ENCODE data around the gene OOSP1. TPM values are rescaled to one million over a fixed set of nuclear protein-coding genes. Genes with fewer than 3 reads are reported as not detected.

The OOSP1 gene
- total and polyA plus RNA-seq, 9 donors = not detected

GRCh38 chr11:59918987-59919589 is 19.1 kb upstream of the OOSP1 start:
- H3K27me3 ChIP-seq (ENCODE audit: control insufficient read depth, insufficient read depth, low read length) = no peaks in the 10 kb centered on the region
- DNase-seq = peak; percentile 3
- H3K36me3 ChIP-seq (ENCODE audit: control insufficient read depth, insufficient read depth, low read length) = no peaks in the 10 kb centered on the region
- H3K9me3 ChIP-seq (replicated peaks; ENCODE audit: control insufficient read depth, low read depth, low read length) = peaks cover 22% of the 10 kb centered on the region
- H3K4me1 ChIP-seq (ENCODE audit: control insufficient read depth, insufficient read depth, low read length) = no peaks in the 10 kb centered on the region
- H3K27ac ChIP-seq (ENCODE audit: low read length) = no peak overlapping the region
- H3K4me3 ChIP-seq (ENCODE audit: low read length) = no peak overlapping the region
- no CpG with 5 or more reads among the region's 3 CpGs for WGBS (ENCODE audit: insufficient coverage)

- Histone ChIP-seq H3K9me3 (replicated peaks; ENCODE audit: control insufficient read depth, low read depth, low read length) (peaks cover 27% of the 10 kb centered on the region), H3K27me3 (ENCODE audit: control insufficient read depth, insufficient read depth, low read length) (no peaks in the 10 kb centered on the region), H3K27ac (ENCODE audit: low read length) (no peak overlapping the region), H3K4me1 (ENCODE audit: control insufficient read depth, insufficient read depth, low read length) (no peaks in the 10 kb centered on the region), H3K4me3 (ENCODE audit: low read length) (no peak overlapping the region), H3K36me3 (ENCODE audit: control insufficient read depth, insufficient read depth, low read length) (no peaks in the 10 kb centered on the region)
- WGBS (ENCODE audit: insufficient coverage) = no CpG with 5 or more reads among the region's 6 CpGs
- DNase-seq = no peak
Observed at GRCh38 chr11:59923813-59924212, 14.4 kb upstream of the OOSP1 start.

GRCh38 chr11:59931688-59932087 is 6.5 kb upstream of the OOSP1 start:
- 50% methylated on average over 1 of the region's 1 CpG for WGBS (ENCODE audit: insufficient coverage)
- Histone ChIP-seq H3K4me3 (ENCODE audit: low read length) (no peak overlapping the region), H3K4me1 (ENCODE audit: control insufficient read depth, insufficient read depth, low read length) (no peaks in the 10 kb centered on the region), H3K27ac (ENCODE audit: low read length) (no peak overlapping the region), H3K36me3 (ENCODE audit: control insufficient read depth, insufficient read depth, low read length) (no peaks in the 10 kb centered on the region), H3K9me3 (replicated peaks; ENCODE audit: control insufficient read depth, low read depth, low read length) (peaks cover 13% of the 10 kb centered on the region), H3K27me3 (ENCODE audit: control insufficient read depth, insufficient read depth, low read length) (no peaks in the 10 kb centered on the region)
- DNase-seq = no peak

GRCh38 chr11:59938718-59939117 is 486 bp downstream of the OOSP1 start:
- Histone ChIP-seq H3K4me3 (ENCODE audit: low read length) (no peak overlapping the region), H3K27me3 (ENCODE audit: control insufficient read depth, insufficient read depth, low read length) (no peaks in the 10 kb centered on the region), H3K4me1 (ENCODE audit: control insufficient read depth, insufficient read depth, low read length) (no peaks in the 10 kb centered on the region), H3K36me3 (ENCODE audit: control insufficient read depth, insufficient read depth, low read length) (no peaks in the 10 kb centered on the region), H3K9me3 (replicated peaks; ENCODE audit: control insufficient read depth, low read depth, low read length) (no peaks in the 10 kb centered on the region), H3K27ac (ENCODE audit: low read length) (no peak overlapping the region)
- DNase-seq = no peak
- WGBS (ENCODE audit: insufficient coverage) = 91% methylated on average over 3 of the region's 3 CpGs

- no peak overlapping the region for H3K4me3 ChIP-seq (ENCODE audit: low read length)
- no peak for DNase-seq
- no peaks in the 10 kb centered on the region for H3K36me3 ChIP-seq (ENCODE audit: control insufficient read depth, insufficient read depth, low read length)
Observed at GRCh38 chr11:59939482-59939881, 1.2 kb downstream of the OOSP1 start.

GRCh38 chr11:59941091-59941490 is 2.9 kb downstream of the OOSP1 start:
- no peak overlapping the region for H3K27ac ChIP-seq (ENCODE audit: low read length)
- DNase-seq = no peak
- no peaks in the 10 kb centered on the region for H3K36me3 ChIP-seq (ENCODE audit: control insufficient read depth, insufficient read depth, low read length)
- no peaks in the 10 kb centered on the region for H3K9me3 ChIP-seq (replicated peaks; ENCODE audit: control insufficient read depth, low read depth, low read length)
- no peak overlapping the region for H3K4me3 ChIP-seq (ENCODE audit: low read length)
- no peaks in the 10 kb centered on the region for H3K27me3 ChIP-seq (ENCODE audit: control insufficient read depth, insufficient read depth, low read length)
- H3K4me1 ChIP-seq (ENCODE audit: control insufficient read depth, insufficient read depth, low read length) = no peaks in the 10 kb centered on the region
- WGBS (ENCODE audit: insufficient coverage) = 90% methylated on average over 2 of the region's 4 CpGs

More at GRCh38 chr11:59939482-59939881, 1.2 kb downstream of the OOSP1 start:
- WGBS (ENCODE audit: insufficient coverage) = 74% methylated on average over 2 of the region's 2 CpGs
- H3K27me3 ChIP-seq (ENCODE audit: control insufficient read depth, insufficient read depth, low read length) = no peaks in the 10 kb centered on the region
- no peak overlapping the region for H3K27ac ChIP-seq (ENCODE audit: low read length)
- H3K9me3 ChIP-seq (replicated peaks; ENCODE audit: control insufficient read depth, low read depth, low read length) = no peaks in the 10 kb centered on the region
- H3K4me1 ChIP-seq (ENCODE audit: control insufficient read depth, insufficient read depth, low read length) = no peaks in the 10 kb centered on the region

GRCh38 chr11:59943997-59944714 is 5.9 kb downstream of the OOSP1 start:
- no peak overlapping the region for H3K27ac ChIP-seq (ENCODE audit: low read length)
- no peaks in the 10 kb centered on the region for H3K27me3 ChIP-seq (ENCODE audit: control insufficient read depth, insufficient read depth, low read length)
- H3K36me3 ChIP-seq (ENCODE audit: control insufficient read depth, insufficient read depth, low read length) = no peaks in the 10 kb centered on the region
- DNase-seq = no peak
- H3K4me3 ChIP-seq (ENCODE audit: low read length) = no peak overlapping the region
- H3K9me3 ChIP-seq (replicated peaks; ENCODE audit: control insufficient read depth, low read depth, low read length) = no peaks in the 10 kb centered on the region
- no peaks in the 10 kb centered on the region for H3K4me1 ChIP-seq (ENCODE audit: control insufficient read depth, insufficient read depth, low read length)
- WGBS (ENCODE audit: insufficient coverage) = 82% methylated on average over 1 of the region's 3 CpGs

GRCh38 chr11:59944720-59945119 is 6.5 kb downstream of the OOSP1 start:
- Histone ChIP-seq H3K4me1 (ENCODE audit: control insufficient read depth, insufficient read depth, low read length) (no peaks in the 10 kb centered on the region), H3K4me3 (ENCODE audit: low read length) (no peak overlapping the region), H3K36me3 (ENCODE audit: control insufficient read depth, insufficient read depth, low read length) (no peaks in the 10 kb centered on the region), H3K27ac (ENCODE audit: low read length) (no peak overlapping the region), H3K27me3 (ENCODE audit: control insufficient read depth, insufficient read depth, low read length) (no peaks in the 10 kb centered on the region), H3K9me3 (replicated peaks; ENCODE audit: control insufficient read depth, low read depth, low read length) (no peaks in the 10 kb centered on the region)
- WGBS (ENCODE audit: insufficient coverage) = no CpG with 5 or more reads among the region's 2 CpGs
- DNase-seq = no peak

- H3K4me3 ChIP-seq (ENCODE audit: low read length) = no peak overlapping the region
- no peaks in the 10 kb centered on the region for H3K9me3 ChIP-seq (replicated peaks; ENCODE audit: control insufficient read depth, low read depth, low read length)
- H3K27ac ChIP-seq (ENCODE audit: low read length) = no peak overlapping the region
- no peaks in the 10 kb centered on the region for H3K4me1 ChIP-seq (ENCODE audit: control insufficient read depth, insufficient read depth, low read length)
- H3K36me3 ChIP-seq (ENCODE audit: control insufficient read depth, insufficient read depth, low read length) = no peaks in the 10 kb centered on the region
- no CpG with 5 or more reads among the region's 4 CpGs for WGBS (ENCODE audit: insufficient coverage)
- DNase-seq = no peak
- no peaks in the 10 kb centered on the region for H3K27me3 ChIP-seq (ENCODE audit: control insufficient read depth, insufficient read depth, low read length)
Observed at GRCh38 chr11:59953463-59954218, 15.4 kb downstream of the OOSP1 start.

GRCh38 chr11:59954219-59954847 is 16.1 kb downstream of the OOSP1 start:
- no peak for DNase-seq
- Histone ChIP-seq H3K27ac (ENCODE audit: low read length) (no peak overlapping the region), H3K4me1 (ENCODE audit: control insufficient read depth, insufficient read depth, low read length) (no peaks in the 10 kb centered on the region), H3K27me3 (ENCODE audit: control insufficient read depth, insufficient read depth, low read length) (no peaks in the 10 kb centered on the region), H3K4me3 (ENCODE audit: low read length) (no peak overlapping the region), H3K9me3 (replicated peaks; ENCODE audit: control insufficient read depth, low read depth, low read length) (no peaks in the 10 kb centered on the region), H3K36me3 (ENCODE audit: control insufficient read depth, insufficient read depth, low read length) (no peaks in the 10 kb centered on the region)
- WGBS (ENCODE audit: insufficient coverage) = no CpG with 5 or more reads among the region's 3 CpGs

Data from muscle of leg (tissue), 11 donors.